TTC549 (cell line): ENCODE measurements around the gene TBC1D1.

Source experiments
- FAIRE-seq: peaks from 2 replicates; lab custom pipeline; 2012; peaks lifted over from hg19 to GRCh38; lab: Jason Lieb, UNC

TBC1D1 gene

GRCh38 chr4:38131371-38132091, 240.6 kb downstream of the TBC1D1 start:
- no peak for FAIRE-seq

- FAIRE-seq: no peak
Observed at GRCh38 chr4:38132107-38132673, 241.3 kb downstream of the TBC1D1 start.

DNA sequence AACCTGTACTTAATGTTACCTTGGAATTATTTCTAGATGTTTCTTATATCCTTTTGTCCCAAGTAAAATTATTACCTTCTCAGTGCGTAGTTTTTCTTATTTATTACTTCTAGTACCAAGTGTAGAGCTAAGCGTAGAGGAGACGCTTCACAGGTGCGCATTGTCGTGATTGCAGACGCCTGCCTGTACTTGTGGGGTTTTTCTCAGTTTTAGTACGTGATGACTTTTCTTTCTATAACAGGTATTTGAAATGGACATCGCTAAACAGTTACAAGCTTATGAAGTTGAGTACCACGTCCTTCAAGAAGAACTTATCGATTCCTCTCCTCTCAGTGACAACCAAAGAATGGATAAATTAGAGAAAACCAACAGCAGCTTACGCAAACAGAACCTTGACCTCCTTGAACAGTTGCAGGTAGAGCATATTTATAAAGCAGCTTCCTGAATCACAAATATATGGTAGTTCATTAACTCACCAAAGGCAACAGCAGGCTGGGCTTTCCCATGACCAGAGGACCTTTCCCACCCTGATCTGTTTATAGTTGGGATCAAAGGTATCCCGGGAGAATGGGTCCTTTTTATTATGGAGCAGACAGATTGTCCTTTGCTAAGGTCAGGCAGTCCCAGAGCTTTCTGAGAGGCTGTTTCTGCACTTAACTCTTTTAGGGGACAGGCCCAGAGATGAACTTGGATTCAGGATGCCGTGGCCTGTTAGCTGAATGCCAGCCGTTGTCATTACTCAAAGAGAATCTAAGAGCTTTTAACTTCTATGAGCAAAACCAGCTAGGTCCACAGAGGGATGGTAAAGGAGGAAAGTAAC, 242.2 kb downstream of the TBC1D1 start:
- FAIRE-seq: no peak

- FAIRE-seq: no peak
Observed at GRCh38 chr4:38133711-38134480, 243.0 kb downstream of the TBC1D1 start.

- FAIRE-seq: no peak
Observed at GRCh38 chr4:38135201-38135600, 244.3 kb downstream of the TBC1D1 start.

- FAIRE-seq: no peak
Observed at GRCh38 chr4:38136604-38137003, 245.7 kb downstream of the TBC1D1 start.

- no peak for FAIRE-seq
Observed at GRCh38 chr4:38137080-38137479, 246.2 kb downstream of the TBC1D1 start.

GRCh38 chr4:38138363-38138762, 247.5 kb downstream of the TBC1D1 start:
- FAIRE-seq: no peak

GRCh38 chr4:38139187-38139586, 248.3 kb downstream of the TBC1D1 start:
- FAIRE-seq: no peak

DNA sequence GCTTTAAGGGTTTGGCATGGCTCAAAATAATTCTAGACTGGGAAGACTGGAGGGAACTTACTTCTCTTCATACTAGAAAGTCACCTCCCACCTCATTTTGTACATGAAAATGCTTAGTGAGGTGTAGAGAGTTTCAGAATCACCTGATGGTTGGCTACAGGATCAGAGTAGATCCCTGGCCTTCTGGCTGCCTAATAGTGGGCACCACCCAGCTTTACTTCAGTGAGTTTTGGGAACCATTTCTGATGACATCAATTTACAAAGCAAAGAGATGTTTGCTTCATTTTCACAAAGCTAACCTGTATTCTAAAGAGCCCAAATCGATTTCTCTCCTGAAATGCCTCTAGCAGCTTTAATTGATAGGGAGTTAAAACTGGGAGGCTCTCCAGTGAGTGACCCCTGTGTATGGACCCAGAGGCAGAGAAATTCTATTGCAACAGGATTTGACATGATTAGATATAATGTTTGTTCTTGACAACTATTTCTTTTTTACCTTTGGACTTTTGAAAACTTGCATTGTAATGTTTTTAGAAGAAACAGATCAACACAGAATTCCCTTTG, 249.8 kb downstream of the TBC1D1 start:
- no peak for FAIRE-seq

- no peak for FAIRE-seq
Observed at GRCh38 chr4:38141808-38142500, 251.1 kb downstream of the TBC1D1 start.

- no peak for FAIRE-seq
Observed at GRCh38 chr4:38144031-38144430, 253.1 kb downstream of the TBC1D1 start.

DNA sequence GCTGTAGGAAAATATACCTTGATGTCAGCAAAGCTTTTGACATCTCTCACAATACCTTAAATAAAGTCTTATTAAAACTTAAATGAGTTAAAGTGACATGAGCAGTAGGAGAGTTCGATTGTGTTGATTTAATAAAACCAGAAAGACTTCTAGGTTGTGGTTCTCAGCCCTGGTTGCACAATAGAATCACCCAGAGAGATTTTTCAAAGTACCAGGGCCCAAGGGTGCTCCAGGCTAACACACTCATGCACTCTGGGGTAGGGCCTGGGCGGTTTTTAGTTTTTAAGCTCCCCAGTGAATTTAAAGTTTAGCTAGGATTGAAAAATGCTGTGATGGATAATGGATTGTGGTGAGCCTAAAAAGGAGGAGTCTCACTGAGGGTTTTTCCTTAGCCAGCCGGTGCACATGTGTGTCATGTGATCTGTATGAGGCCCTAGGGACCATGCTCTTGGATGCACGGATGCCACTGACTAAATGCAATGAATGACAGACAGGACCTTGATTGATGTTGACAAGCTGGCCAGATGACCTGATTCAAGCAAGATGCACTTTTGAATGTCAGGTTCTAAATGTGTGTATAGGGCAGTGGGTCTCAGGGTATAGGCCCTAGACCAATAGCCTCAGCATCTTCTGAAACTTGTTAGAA, 254.3 kb downstream of the TBC1D1 start:
- no peak for FAIRE-seq

GRCh38 chr4:38145741-38146140, 254.9 kb downstream of the TBC1D1 start:
- no peak for FAIRE-seq

- FAIRE-seq: no peak
Observed at GRCh38 chr4:38146383-38146782, 255.5 kb downstream of the TBC1D1 start.

DNA sequence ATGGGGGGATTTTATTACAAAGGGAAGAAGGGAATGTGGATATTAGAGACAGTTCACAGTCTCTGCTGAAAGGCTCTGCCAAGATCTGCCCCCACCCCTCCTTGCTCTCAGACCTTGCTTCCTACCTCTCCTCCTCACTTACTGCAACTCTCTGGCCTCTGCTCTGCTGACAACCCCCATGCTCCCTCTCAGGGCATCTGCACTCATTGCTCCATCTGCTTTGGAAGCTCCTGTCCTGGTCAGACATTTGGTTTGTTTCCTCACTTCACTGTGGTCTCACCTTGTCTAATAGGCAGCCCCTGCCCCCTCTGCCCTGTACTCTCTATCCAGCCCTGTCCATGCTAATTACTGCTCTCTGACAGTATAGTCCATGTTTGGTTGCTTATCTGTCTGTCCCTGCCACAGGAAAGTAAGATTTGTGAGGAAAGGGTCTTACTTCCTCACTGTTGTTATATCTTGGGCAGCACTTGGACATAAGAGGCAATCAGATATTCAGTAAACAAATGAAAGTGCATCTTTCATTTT, 258.6 kb downstream of the TBC1D1 start:
- no peak for FAIRE-seq

DNA sequence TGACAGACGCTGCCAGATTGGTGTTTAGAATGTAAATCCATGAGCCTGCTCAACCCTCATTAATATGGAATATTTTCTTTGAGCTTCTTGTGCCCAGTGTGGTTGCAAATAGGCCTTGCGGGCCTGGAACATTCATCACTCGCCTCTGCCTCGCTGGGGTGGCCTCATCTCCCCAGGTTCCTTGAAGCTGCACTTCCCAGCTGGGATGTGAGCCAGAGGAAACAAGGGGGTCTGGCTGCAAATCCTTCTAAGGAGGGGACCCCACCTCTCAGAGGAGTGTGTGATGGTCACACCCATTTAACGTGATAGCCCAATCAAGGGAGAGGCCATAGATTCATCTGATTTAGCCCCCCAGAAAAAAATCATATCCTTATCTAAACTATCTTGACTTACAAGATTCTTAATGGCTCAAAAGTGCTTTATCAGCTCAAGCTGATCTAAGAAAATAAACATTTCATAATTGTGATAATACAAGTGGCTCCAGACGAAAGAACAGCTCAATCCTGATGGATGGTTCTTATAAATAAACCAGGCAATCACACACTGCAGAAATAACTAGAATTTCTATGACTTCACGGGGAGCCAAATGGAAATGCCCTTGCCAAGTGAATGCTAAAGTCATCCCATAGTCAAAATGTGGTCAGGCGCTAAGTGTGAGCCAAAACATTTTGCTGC, 259.2 kb downstream of the TBC1D1 start:
- no peak for FAIRE-seq

DNA sequence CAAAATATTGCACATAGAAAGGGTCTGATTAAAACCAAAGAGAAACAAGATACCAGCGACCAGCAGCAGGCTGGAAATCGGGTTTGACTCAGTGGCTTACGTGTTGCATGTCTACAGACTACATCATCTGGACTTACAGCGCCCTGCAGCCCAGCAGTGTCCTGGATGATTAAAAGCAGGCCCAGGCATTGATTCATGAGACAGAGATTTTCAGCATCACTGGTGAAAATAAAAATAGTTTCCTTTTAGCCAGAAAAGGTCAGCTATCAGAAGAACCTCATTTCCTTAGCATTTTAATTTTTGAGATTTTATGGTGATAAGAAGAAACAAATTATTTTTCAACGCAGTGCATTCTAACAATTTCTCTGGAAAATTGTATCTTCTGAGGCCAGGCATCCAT, 259.9 kb downstream of the TBC1D1 start:
- FAIRE-seq: no peak

- FAIRE-seq: no peak
Observed at GRCh38 chr4:38151873-38152272, 261.0 kb downstream of the TBC1D1 start.

DNA sequence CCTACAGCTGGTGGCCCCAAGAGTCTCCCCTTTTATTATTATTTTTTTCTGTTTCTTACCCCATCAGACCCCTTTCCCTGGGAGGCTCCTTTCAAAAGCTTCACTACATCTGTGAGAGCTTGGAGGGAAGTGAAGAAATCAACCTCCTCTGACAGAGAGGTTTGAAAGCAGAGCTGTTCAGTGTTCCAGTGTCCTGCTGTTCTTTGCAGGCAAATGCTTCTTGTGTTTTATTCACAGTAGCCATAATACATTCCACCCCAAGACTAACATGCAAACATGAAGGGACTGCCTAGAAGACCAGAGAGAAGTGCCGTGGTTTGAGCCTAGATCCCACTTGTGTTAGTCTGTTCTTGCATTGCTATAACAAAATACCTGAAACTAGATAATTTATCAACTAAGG, 261.4 kb downstream of the TBC1D1 start:
- FAIRE-seq: no peak
